CD4-positive, alpha-beta T cell treated with Interleukin-4 for 4 hours (primary cell): ENCODE measurements around the gene CES3.
A peak's percentile ranks its signal among the peaks of the same experiment; 100 is the strongest.

Experiments
- DNase-seq: peaks from one replicate; pipeline ENCODE4 v3.0.0-alpha.2; 2020

Gene CES3, protein sequence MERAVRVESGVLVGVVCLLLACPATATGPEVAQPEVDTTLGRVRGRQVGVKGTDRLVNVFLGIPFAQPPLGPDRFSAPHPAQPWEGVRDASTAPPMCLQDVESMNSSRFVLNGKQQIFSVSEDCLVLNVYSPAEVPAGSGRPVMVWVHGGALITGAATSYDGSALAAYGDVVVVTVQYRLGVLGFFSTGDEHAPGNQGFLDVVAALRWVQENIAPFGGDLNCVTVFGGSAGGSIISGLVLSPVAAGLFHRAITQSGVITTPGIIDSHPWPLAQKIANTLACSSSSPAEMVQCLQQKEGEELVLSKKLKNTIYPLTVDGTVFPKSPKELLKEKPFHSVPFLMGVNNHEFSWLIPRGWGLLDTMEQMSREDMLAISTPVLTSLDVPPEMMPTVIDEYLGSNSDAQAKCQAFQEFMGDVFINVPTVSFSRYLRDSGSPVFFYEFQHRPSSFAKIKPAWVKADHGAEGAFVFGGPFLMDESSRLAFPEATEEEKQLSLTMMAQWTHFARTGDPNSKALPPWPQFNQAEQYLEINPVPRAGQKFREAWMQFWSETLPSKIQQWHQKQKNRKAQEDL

GRCh38 chr16:66961065-66961744, at the start of gene CES3:
CES3 (plus strand) TSS chr16:66961266; CDS start chr16:66961308, 42 bp downstream.
- DNase-seq, result peak; percentile 49

- no peak for DNase-seq
These were observed 49.3 kb upstream of the CES3 start for GRCh38 chr16:66911801-66912200.

- DNase-seq, result no peak
These were observed 48.0 kb upstream of the CES3 start for GRCh38 chr16:66913081-66913480.

GRCh38 chr16:66913711-66914110, 47.4 kb upstream of the CES3 start:
- DNase-seq, result no peak

- no peak for DNase-seq
These were observed 46.5 kb upstream of the CES3 start for GRCh38 chr16:66914541-66914940.

DNA sequence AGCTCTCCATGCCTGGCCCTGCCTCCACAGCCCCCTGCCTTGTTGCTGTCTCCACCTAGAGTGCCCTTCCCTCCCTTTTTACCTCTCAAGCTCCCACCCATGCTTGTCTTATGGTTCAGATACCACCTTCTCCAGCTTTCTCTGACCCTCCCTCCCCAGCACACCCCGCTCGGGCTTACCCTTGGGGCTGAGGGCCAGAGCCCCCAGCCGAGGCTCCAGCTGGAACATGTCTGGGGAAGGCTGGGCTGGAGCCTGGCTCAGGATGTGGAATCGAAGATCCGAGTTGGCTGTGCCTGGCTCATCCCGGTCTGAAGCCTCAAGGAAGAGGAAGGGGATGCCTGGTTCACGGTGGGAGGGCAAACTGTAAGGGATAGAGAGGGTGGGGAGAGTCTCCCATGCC, 46.0 kb upstream of the CES3 start:
- no peak for DNase-seq

- DNase-seq, result no peak
These were observed 44.5 kb upstream of the CES3 start for GRCh38 chr16:66916518-66916917.

GRCh38 chr16:66917741-66918140, 43.3 kb upstream of the CES3 start:
- no peak for DNase-seq

DNA sequence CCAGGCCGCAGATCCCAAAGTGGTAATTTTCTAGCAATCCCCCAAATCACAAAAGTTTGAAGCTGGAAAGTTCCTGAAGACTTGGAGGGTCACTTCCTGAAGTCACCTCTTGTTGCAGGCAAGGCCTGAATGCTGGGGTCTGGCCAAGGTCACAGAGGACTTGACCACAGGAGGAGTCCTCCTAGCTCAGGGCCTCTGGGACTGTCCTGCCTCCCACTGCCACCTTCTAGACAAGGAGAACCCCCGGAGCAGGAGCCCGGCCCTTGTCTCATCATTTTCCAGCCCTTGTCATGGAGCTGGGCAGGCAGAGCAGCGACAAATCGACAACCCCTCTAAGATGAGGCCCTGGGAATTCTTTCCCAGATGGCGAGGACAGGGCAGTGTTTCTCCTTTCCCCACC, 42.7 kb upstream of the CES3 start:
- DNase-seq, result no peak

DNA sequence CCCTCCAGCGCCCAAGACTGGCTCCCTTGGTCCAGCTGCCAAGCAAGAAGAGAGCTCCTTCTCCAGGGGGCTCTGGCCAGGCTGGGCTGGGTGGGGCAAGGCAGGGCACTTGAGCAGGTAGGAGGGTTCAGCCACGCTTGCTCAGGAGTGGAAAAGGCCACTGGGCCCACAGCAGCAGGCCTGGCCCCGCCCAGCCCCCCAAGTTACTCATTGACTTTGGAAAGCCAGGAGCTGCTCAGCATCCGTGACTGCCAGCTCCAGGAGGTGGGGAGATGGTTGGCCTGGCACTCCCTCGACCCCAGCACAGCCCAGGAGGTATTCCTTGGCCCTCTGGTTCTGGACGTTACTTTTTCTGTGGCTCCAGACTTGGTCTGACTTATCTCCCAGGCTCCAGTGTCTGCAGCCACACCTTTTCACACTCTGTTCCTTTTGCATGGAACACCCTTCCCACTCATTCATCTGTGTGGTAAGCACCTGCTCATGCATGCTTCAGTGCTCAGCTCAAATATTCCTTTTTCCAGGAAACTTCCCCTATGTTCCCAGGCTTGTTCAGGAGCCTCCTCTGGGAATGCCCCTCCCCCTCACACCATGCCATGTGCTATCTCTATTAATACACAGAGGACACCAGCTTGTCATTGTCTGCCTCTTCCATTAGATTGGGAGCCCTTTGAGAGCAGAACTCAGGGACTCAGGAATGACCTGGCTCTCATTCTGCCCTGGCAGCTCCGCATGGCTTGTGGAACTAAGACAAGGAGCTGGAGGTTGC, 42.1 kb upstream of the CES3 start, which contains the start of gene CDH16:
Gene CDH16 (minus strand): TSS at position 83 of the 766 bp plus-strand sequence. CDS start 820 bp downstream, outside the sequence.
- DNase-seq, result no peak

- no peak for DNase-seq
These were observed 41.3 kb upstream of the CES3 start for GRCh38 chr16:66919569-66920298.

DNA sequence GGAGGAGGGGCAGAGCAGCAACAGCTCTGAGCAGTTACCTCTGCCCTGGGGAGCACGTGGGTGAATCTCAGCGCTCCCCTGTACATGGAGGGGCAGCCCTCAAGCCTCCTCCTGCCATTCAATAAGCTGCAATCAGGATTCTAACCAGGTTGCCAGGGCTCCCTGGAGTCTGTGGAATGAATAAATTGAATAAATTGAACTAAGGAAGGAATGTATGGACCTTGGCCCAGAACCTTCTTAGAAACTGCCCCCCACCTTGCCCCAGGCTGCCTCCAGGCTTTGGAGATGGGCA, 40.8 kb upstream of the CES3 start:
- no peak for DNase-seq

DNA sequence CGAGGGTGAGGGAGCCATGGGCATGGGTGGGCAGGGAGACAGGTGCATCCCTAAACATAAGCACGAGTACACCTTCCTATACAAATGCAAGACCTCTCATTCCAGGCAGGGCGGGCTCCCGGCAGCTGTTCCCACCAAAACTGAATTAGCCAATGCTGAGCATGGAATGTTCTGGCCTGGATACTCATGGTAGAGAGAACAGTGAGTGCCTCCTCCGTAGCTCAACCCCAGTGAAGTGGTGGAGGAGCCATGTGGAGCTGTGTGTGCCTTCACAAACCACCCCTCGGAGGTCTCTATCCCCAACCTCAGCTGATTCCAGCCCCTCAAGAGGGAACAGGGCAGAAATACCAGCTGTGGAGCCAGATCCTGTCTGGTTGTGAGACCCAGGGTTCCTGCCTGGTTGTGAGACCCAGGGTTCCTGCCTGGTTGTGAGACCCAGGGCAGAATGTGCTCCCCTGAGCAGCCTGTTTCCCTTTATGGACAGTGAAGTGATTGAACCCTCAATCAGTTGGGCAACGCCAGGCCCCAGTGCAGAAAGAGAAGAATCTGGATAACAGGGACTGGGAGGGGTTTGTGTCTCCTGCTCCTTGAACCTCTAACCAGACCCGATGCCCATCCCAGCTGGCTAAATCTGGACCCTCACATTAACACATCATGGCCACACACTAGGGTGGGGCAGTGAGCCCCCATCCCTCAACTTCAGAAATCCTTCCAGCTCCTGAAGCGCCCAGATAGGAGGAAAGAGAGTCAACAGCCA, 40.0 kb upstream of the CES3 start:
- no peak for DNase-seq

- no peak for DNase-seq
These were observed 39.2 kb upstream of the CES3 start for GRCh38 chr16:66921729-66922450.

GRCh38 chr16:66923247-66923731, 37.8 kb upstream of the CES3 start:
- no peak for DNase-seq

DNA sequence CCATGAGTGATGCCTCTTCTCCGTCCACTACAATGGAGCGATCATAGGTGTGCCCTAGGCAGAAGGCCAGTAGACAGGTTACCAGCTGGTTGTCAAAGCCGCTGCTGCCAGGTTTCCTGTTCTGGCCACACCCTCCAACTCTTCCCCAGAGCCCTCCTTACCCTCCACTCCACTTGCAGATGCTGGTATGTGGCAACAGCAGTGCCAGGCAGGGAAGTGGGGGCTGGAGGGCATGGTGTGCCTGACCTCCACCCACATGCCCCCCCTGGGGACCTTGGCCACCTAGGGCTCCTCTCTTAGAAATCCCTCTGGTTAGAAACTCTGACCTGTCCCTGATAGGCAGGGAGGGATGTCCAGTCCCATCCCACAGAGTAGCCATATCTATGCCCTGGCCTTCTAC, 37.2 kb upstream of the CES3 start:
- no peak for DNase-seq

DNA sequence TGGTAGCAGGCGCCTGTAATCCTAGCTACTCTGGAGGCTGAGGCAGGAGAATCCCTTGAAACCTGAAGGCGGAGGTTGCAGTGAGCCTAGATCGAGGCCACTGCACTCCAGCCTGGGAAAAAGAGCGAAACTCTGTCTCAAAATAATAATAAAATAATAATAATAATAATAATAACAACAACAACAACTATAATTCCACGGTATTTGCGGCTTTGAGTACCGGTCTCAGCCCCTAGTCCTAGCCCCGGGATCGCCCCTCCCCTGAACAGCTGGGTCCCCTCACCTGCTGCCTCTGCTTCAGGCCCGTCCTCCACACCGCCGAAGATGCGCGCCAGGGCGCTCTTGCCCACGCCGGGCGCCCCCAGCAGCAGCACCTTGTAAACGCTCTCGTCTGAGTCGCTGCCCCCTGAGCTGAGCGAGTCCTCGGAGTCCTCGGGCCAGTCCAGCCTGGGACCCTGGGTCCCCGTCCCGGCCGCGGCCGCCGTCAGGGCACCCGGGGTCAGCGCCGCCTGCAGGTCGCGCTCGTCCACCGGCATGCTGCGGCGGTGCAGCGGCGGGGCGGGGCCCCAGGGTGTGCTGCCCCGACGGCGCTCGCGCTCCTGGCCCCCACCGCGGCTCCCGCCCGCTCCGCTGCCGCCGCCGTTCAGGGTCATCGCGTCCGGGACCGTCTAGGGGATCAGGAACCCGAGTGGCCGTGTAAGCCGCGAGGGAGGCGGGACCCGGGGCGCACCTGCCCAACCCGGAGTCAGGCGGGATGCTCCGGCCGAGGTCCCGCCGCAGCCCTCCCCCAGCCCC, 36.3 kb upstream of the CES3 start:
- DNase-seq, result no peak

DNA sequence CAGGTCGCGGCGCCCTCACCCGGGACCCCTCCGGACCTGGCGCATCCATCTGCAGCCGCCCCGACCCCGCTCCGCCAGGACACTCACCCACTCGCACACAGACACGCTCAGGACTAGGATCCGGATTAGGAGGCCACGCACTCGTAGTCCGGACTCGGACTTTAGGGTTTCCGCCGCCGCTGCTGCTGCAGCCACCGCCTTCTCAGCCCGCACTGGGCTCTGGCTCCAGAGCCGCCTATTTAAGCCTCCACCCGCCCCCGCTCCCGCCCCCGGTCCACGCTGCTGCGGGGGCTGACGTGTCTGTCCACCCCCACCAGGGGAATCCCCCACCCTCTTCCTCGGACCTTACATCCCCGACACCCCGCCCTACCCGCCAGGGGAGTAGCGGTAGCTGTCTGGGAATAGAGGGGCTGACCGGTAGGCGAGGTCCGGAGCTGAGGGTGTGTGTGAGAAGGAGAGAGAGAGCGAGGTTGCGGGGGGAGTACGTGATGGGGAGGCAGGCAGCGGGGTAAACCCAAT, 35.7 kb upstream of the CES3 start, which contains the start of gene RRAD:
Gene RRAD (minus strand): TSS at position 214 of the 519 bp plus-strand sequence. CDS start 356 bp downstream, outside the sequence.
- no peak for DNase-seq

DNA sequence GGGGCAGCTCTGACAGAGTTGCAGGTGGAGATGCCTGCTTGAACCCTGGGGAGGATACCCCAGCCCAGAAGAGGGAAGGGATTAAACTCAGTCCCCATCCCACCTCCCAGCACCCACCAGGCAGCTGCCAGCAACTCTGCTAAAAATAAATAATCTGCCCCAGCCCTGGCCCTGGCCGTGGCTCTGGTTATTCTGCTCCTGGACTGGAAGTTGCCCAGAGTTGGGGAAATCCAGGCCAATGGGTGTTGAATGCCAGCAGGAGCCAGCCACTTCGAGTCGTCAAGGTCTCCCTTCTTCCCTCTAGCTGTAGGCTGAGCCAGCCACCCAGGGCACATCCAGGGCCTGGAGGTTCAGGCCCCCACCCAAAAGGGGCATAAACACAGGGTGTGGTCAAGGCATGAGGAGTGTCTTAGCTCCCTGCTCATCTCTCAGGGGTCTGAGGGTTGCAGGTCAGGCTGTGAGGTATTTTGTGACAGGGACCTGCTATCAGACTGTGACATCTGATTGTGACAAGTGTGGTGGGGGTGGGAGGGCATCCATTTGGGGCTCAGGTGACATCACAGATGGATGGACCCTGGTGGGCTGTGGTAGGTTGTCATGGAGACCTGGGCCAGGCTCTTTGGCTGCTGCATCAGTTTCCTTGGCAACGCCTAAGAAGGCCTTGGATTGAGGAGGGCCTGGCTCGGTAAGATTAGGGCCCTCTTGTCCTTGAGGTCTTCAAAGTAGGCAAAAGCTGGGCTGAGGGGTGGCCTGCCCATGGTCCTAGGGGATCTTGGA, 34.7 kb upstream of the CES3 start:
- no peak for DNase-seq
